GM12878 (cell line): ENCODE results near the gene HIVEP2. TPM values are rescaled to one million over a fixed set of nuclear protein-coding genes. Genes with fewer than 3 reads are reported as not detected.

Experiments
- ATAC-seq: fragments of 200-7000 bp; cut with Tn5 transposase; 3 replicates; pipeline ENCODE4 v1.9.1; 2020; ENCODE audit warnings: mild to moderate bottlenecking, moderate library complexity
- BruUV-seq: library from RNA; stranded (reverse); fragments of 400-500 nt; replicated peaks from 2 replicates; lab custom pipeline; 2021; lab: Mats Ljungman, UMichigan
- CTCF ChIA-PET: fragments of 300-600 bp; sonication (Branson Sonifier 250); formaldehyde crosslinking; extraction: SDS; loops from one replicate; lab custom pipeline; 2021; ENCODE audit warnings: inconsistent platforms; lab: Yijun Ruan, JAX
- POLR2A ChIA-PET: fragments of 350-600 bp; formaldehyde crosslinking; extraction: SDS; loops from one replicate; lab custom pipeline; 2021; ENCODE audit warnings: inconsistent platforms; lab: Charles Lee
- RAD21 ChIA-PET: fragments of 300-600 bp; sonication (Branson Sonifier 250); formaldehyde crosslinking; loops from one replicate; lab custom pipeline; 2023; ENCODE audit warnings: antibody characterized with exemption; ENCODE audit not compliant: unreplicated experiment; lab: Charles Lee
- SMC1A ChIA-PET: fragments of 300-600 bp; sonication (Branson Sonifier 250); formaldehyde crosslinking; loops from one replicate; lab custom pipeline; 2023; ENCODE audit not compliant: unreplicated experiment, uncharacterized antibody; lab: Charles Lee
- DNase-seq: peaks from one replicate; pipeline ENCODE4 v3.0.0-alpha.2; 2011; ENCODE audit warnings: low read depth, low spot score
- FAIRE-seq: peaks from 3 replicates; lab custom pipeline; 2011; peaks lifted over from hg19 to GRCh38; lab: Jason Lieb, UNC
- H2AFZ ChIP-seq: 2 replicates; pipeline ENCODE4 v1.6.0; 2011; ENCODE audit warnings: low read depth, low read length, control low read depth; ENCODE audit not compliant: control insufficient read depth
- H3K27ac ChIP-seq: 2 replicates; pipeline ENCODE4 v1.5.1; 2011; ENCODE audit warnings: control low read depth; ENCODE audit not compliant: control insufficient read depth, insufficient read depth
- H3K27me3 ChIP-seq, 2 experiments: replicated peaks in 1 of 2; 2 replicates each; pipeline versions ENCODE4 v1.6.0 to v1.6.1; 2011; ENCODE audit warnings: low read length in 1 of 2; ENCODE audit not compliant: control insufficient read depth in 2 of 2, insufficient read depth in 2 of 2
- H3K36me3 ChIP-seq, 2 experiments: 2 replicates each; pipeline ENCODE4 v1.5.1; 2011; ENCODE audit warnings: low read length in 1 of 2; ENCODE audit not compliant: control insufficient read depth in 2 of 2, insufficient read depth in 2 of 2
- H3K4me1 ChIP-seq: 2 replicates; pipeline ENCODE4 v1.6.1; 2011; ENCODE audit warnings: mild to moderate bottlenecking, low read length, moderate library complexity, mixed read lengths; ENCODE audit not compliant: control insufficient read depth, insufficient read depth
- H3K4me2 ChIP-seq: 2 replicates; pipeline ENCODE4 v1.6.0; 2011; ENCODE audit warnings: control low read depth; ENCODE audit not compliant: control insufficient read depth, insufficient read depth
- H3K4me3 ChIP-seq: fragments of 200-600 bp; sonication (generic); 2 replicates; pipeline ENCODE4 v1.5.1; 2016
- H3K79me2 ChIP-seq: 2 replicates; pipeline ENCODE4 v1.6.0; 2011; ENCODE audit warnings: low read length; ENCODE audit not compliant: control insufficient read depth, insufficient read depth
- H3K9ac ChIP-seq: 2 replicates; pipeline ENCODE4 v1.8.0; 2011; ENCODE audit warnings: low read length, control low read depth, mixed read lengths; ENCODE audit not compliant: control insufficient read depth, insufficient read depth
- H3K9me3 ChIP-seq: replicated peaks from 3 replicates; pipeline ENCODE4 v1.5.1; 2011; ENCODE audit warnings: mild to moderate bottlenecking, low read length; ENCODE audit not compliant: control insufficient read depth, insufficient read depth
- H4K20me1 ChIP-seq: 2 replicates; pipeline ENCODE4 v1.6.0; 2011; ENCODE audit not compliant: control insufficient read depth, insufficient read depth
- BMI1 ChIP-seq: fragments of 450-650 bp; IDR thresholded peaks from 2 replicates; pipeline ENCODE4 v1.6.1; 2016; ENCODE audit warnings: mild to moderate bottlenecking, moderate library complexity, borderline replicate concordance
- CHD2 ChIP-seq: IDR thresholded peaks from 2 replicates; pipeline ENCODE4 v1.6.1; 2011; ENCODE audit warnings: low read depth, low read length, improper control_type of control experiment, borderline replicate concordance
- E2F8 ChIP-seq: fragments of 450-650 bp; IDR thresholded peaks from 2 replicates; pipeline ENCODE4 v1.6.1; 2018; ENCODE audit warnings: mild to moderate bottlenecking, low read depth, moderate library complexity; ENCODE audit not compliant: partially characterized antibody
- KLF5 ChIP-seq: fragments of 450-650 bp; IDR thresholded peaks from 2 replicates; pipeline ENCODE4 v1.6.1; 2014; ENCODE audit warnings: mild to moderate bottlenecking; ENCODE audit not compliant: partially characterized antibody
- NFIC ChIP-seq: IDR thresholded peaks from 2 replicates; pipeline ENCODE4 v1.6.1; 2012; ENCODE audit warnings: low read depth, mild to moderate bottlenecking, inconsistent platforms, low read length, moderate library complexity
- REST ChIP-seq: IDR thresholded peaks from 2 replicates; pipeline ENCODE4 v1.6.1; 2012; ENCODE audit warnings: mild to moderate bottlenecking, low read depth, low read length
- SMC3 ChIP-seq: IDR thresholded peaks from 2 replicates; pipeline ENCODE4 v1.6.1; 2011; ENCODE audit warnings: low read length, improper control_type of control experiment, borderline replicate concordance
- SUZ12 ChIP-seq: fragments of 200-600 bp; sonication (generic); IDR thresholded peaks from one replicate; pipeline ENCODE4 v1.6.1; 2018; ENCODE audit warnings: antibody characterized with exemption, mild to moderate bottlenecking; ENCODE audit not compliant: unreplicated experiment
- TCF7 ChIP-seq: IDR thresholded peaks from 2 replicates; pipeline ENCODE4 v1.6.1; 2014; ENCODE audit warnings: antibody characterized with exemption, borderline replicate concordance
- WGBS: methylation state at CpG from one replicate; pipeline ENCODE4 v1.1.6; 2016; ENCODE audit warnings: low lambda C conversion rate; ENCODE audit not compliant: insufficient replicate concordance, insufficient coverage; ENCODE audit errors: missing lambda C conversion rate; 5-methylcytosine and 5-hydroxymethylcytosine counted together
- in situ Hi-C: fragments of 300-500 bp; cut with MboI; formaldehyde crosslinking; loops from 9 replicates; pipeline ENCODE4 v1.14.3; 2018; ENCODE audit warnings: mixed read lengths
- intact Hi-C: fragments of 100-400 bp; cut with micrococcal nuclease; formaldehyde crosslinking; loops from one replicate; pipeline ENCODE4 v1.14.2; 2022; ENCODE audit not compliant: unreplicated experiment
- polyA plus RNA-seq, 11 experiments: library from polyadenylated mRNA; depleted of rRNA in 4 of 11; unstranded in 6 of 11; stranded (reverse) in 5 of 11; fragments of >200 nt; fragmentation: Nextera tagmentation in 4 of 11; fragmentation: Illumina TruSeq in 1 of 11; extraction: Ambion mirVana in 4 of 11; extraction: Trizol in 1 of 11; gene quantifications; 1 replicate in 1 of 11; 2 replicates in 10 of 11; pipeline versions ENCODE4 v1.2.1 to v1.2.3, GENCODE V29; 2011 to 2016; ENCODE audit warnings: inconsistent platforms in 2 of 11, missing spikeins in 2 of 11, low read depth in 1 of 11
- total RNA-seq, 4 experiments: library from RNA; depleted of rRNA in 3 of 4; stranded (reverse); fragments of >200 nt in 3 of 4; fragmentation: Illumina TruSeq in 1 of 4; extraction: Trizol in 1 of 4; gene quantifications; 2 replicates each; pipeline versions ENCODE4 v1.2.1 to v1.2.3, GENCODE V29; 2013 to 2021

The HIVEP2 gene
- total and polyA plus RNA-seq, 10 of the 15 experiments (the other 5 are each of a cell fraction or from before 2014, with no cell fraction given), result 1.2 to 15.7 (median 10.2) TPM

GRCh38 chr6:142911430-142911829 is 33.5 kb downstream of the HIVEP2 start:
- no peak overlapping the region for H3K4me2 ChIP-seq
- POLR2A ChIA-PET, result interaction anchor here (1.1 kb wide), 1 partner anchor 90 kb away, joined by 3 read pairs; no protein-coding TSS in a partner anchor
- ATAC-seq, result no peak
- BruUV-seq, result no TSS peak
- CTCF ChIA-PET, result no interaction called here
- peaks cover 0 to 13% of the 10 kb centered on the region in 2 experiments; a peak in 1 of 4 replicates for H3K36me3 ChIP-seq
- no peak overlapping the region for H3K9ac ChIP-seq
- in situ Hi-C loops, result no loop called here
- no peaks in the 10 kb centered on the region for H3K27me3 ChIP-seq
- no peak overlapping the region for H2AFZ ChIP-seq
- intact Hi-C loops, result loop anchor here (10.0 kb wide), 1 partner anchor 347 kb away; no protein-coding TSS in a partner anchor
- peaks cover 68% of the 10 kb centered on the region for H3K79me2 ChIP-seq
- no peak overlapping the region for H3K27ac ChIP-seq
- no peak for TF ChIP-seq E2F8
- TF ChIP-seq KLF5, result no peak
- no peak for DNase-seq
- no peaks in the 10 kb centered on the region for H3K9me3 ChIP-seq
- no peak for FAIRE-seq
- H3K4me1 ChIP-seq, result peaks cover 32% of the 10 kb centered on the region
- RAD21 ChIA-PET, result interaction anchor here (2.0 to 4.5 kb wide), 3 partner anchors 15 to 165 kb away, joined by 4 to 22 read pairs (median 21); no protein-coding TSS in a partner anchor
- SMC1A ChIA-PET, result interaction anchor here (4.4 to 11.4 kb wide), 2 partner anchors 9 to 27 kb away, joined by 23 to 76 read pairs; no protein-coding TSS in a partner anchor
- H4K20me1 ChIP-seq, result no peaks in the 10 kb centered on the region
- 100% methylated on average over 2 of the region's 2 CpGs for WGBS
- no peak overlapping the region for H3K4me3 ChIP-seq

- ChIA-PET POLR2A (interaction anchor here (0.7 kb wide), 1 partner anchor 89 kb away, joined by 3 read pairs; no protein-coding TSS in a partner anchor), CTCF (interaction anchor here (1.3 to 1.8 kb wide), 2 partner anchors 24 to 117 kb away, joined by 4 to 5 read pairs; no protein-coding TSS in a partner anchor), RAD21 (interaction anchor here (0.9 to 1.7 kb wide), 5 partner anchors 16 to 117 kb away, joined by 3 to 5 read pairs (median 3); no protein-coding TSS in a partner anchor), SMC1A (interaction anchor here (0.7 to 11.4 kb wide), 8 partner anchors 10 to 109 kb away, joined by 3 to 76 read pairs (median 3); no protein-coding TSS in a partner anchor)
- in situ Hi-C loops (no loop called here), intact Hi-C loops (loop anchor here (10.0 kb wide), 1 partner anchor 345 kb away; no protein-coding TSS in a partner anchor)
- Histone ChIP-seq H3K36me3 (peaks cover 0 to 9% of the 10 kb centered on the region in 2 experiments; a peak in 1 of 4 replicates), H3K4me2 (no peak overlapping the region), H3K4me3 (no peak overlapping the region), H3K79me2 (peaks cover 72% of the 10 kb centered on the region), H3K9me3 (no peaks in the 10 kb centered on the region), H3K27me3 (no peaks in the 10 kb centered on the region), H4K20me1 (no peaks in the 10 kb centered on the region), H3K4me1 (peaks cover 21% of the 10 kb centered on the region), H3K27ac (no peak overlapping the region), H3K9ac (no peak overlapping the region), H2AFZ (no peak overlapping the region)
- DNase-seq (no peak), FAIRE-seq (no peak), ATAC-seq (no peak)
- BruUV-seq, result no TSS peak
- no peak for TF ChIP-seq KLF5
- TF ChIP-seq TCF7, result no peak
- TF ChIP-seq REST, result no peak
- no peak for TF ChIP-seq SUZ12
- no peak for TF ChIP-seq SMC3
- TF ChIP-seq NFIC, result no peak
- no peak for TF ChIP-seq BMI1
- no peak for TF ChIP-seq CHD2
Measured at GRCh38 chr6:142909686-142910085, 35.3 kb downstream of the HIVEP2 start.
